ENCODE measurements around the gene SLC35B2. TPM values are rescaled to one million over a fixed set of nuclear protein-coding genes. Genes with fewer than 3 reads are reported as not detected.

SLC35B2 gene
- total RNA-seq, 1 experiment from 2014 or later, result 28.9 TPM

GRCh38 chr6:44245391-44245911 is 11.9 kb downstream of the SLC35B2 start (continued):
- no peak for TF ChIP-seq ARID4B (CRISPR knock-in tag; IDR thresholded peaks at IDR 0.05; ENCODE audit: borderline replicate concordance)
- no peak for TF ChIP-seq USF1 (CRISPR knock-in tag; IDR thresholded peaks at IDR 0.05)
- no peak for TF ChIP-seq NFE2L1 (CRISPR knock-in tag; IDR thresholded peaks at IDR 0.05)
- TF ChIP-seq PREB (CRISPR knock-in tag; IDR thresholded peaks at IDR 0.05; ENCODE audit: borderline replicate concordance), result no peak
- no peak for TF ChIP-seq PRDM15 (CRISPR knock-in tag; IDR thresholded peaks at IDR 0.05)
- TF ChIP-seq SMAD3 (CRISPR knock-in tag; IDR thresholded peaks at IDR 0.05; ENCODE audit: borderline replicate concordance), result no peak

GRCh38 chr6:44243345-44243744 is 14.0 kb downstream of the SLC35B2 start:
- no peak for DNase-seq (ENCODE audit: low spot score)
- ChIA-PET CTCF (interaction anchor here (0.7 to 7.2 kb wide), 5 partner anchors 7 to 40 kb away, joined by 3 to 80 read pairs (median 33); partner anchors contain the start of genes SLC29A1 and SLC35B2), POLR2A (interaction anchor here (0.5 to 1.1 kb wide), 2 partner anchors 9 to 1497 kb away, joined by 3 to 4 read pairs; partner anchors contain the start of gene TBCC)
- no peaks in the 10 kb centered on the region for H3K9me3 Mint-ChIP-seq
- no peak overlapping the region for H3K27ac Mint-ChIP-seq
- ATAC-seq, result no peak
- H3K4me1 Mint-ChIP-seq, result peaks cover 17% of the 10 kb centered on the region
- peaks cover 30% of the 10 kb centered on the region for H3K27me3 Mint-ChIP-seq (ENCODE audit: low read depth)
- no peak overlapping the region for H3K4me3 Mint-ChIP-seq
- H3K36me3 Mint-ChIP-seq, result peaks cover 13% of the 10 kb centered on the region
- TF ChIP-seq ELF4 (CRISPR knock-in tag; IDR thresholded peaks at IDR 0.05; ENCODE audit: low read depth) (no peak), FOXP4 (CRISPR knock-in tag; IDR thresholded peaks at IDR 0.05) (no peak), GABPB1 (CRISPR knock-in tag; IDR thresholded peaks at IDR 0.05) (no peak), AR (CRISPR knock-in tag; IDR thresholded peaks at IDR 0.05) (no peak), ZNF425 (CRISPR knock-in tag; conservative IDR thresholded peaks at IDR 0.05) (no peak), CREM (CRISPR knock-in tag; IDR thresholded peaks at IDR 0.05) (no peak), NFE2L1 (CRISPR knock-in tag; IDR thresholded peaks at IDR 0.05) (no peak), CTCF (IDR thresholded peaks at IDR 0.05) (no peak), KAT7 (CRISPR knock-in tag; IDR thresholded peaks at IDR 0.05; ENCODE audit: borderline replicate concordance) (no peak)
